ENCODE data around the gene ITIH1. TPM values are rescaled to one million over a fixed set of nuclear protein-coding genes. Genes with fewer than 3 reads are reported as not detected.
"Not testable (repeated sequence)": the region's sequence is repeated elsewhere in the genome, so short reads cannot be mapped to it uniquely, and the experiment has no call there.

Gene ITIH1
- total RNA-seq, 1 donor from 2014 or later = not detected

GRCh38 chr3:52774066-52774713 is 3.2 kb upstream of the ITIH1 start:
- no peak for TF ChIP-seq CTCF (IDR thresholded peaks at IDR 0.05; ENCODE audit: unreplicated experiment)
- no peak for DNase-seq (ENCODE audit: low spot score)
- no peaks in the 10 kb centered on the region for H3K9me3 Mint-ChIP-seq (ENCODE audit: unreplicated experiment)
- H3K4me1 Mint-ChIP-seq (ENCODE audit: unreplicated experiment) = peaks cover 19% of the 10 kb centered on the region
- H3K36me3 Mint-ChIP-seq (ENCODE audit: low read depth, unreplicated experiment) = peaks cover 4% of the 10 kb centered on the region
- H3K27ac Mint-ChIP-seq (ENCODE audit: unreplicated experiment) = no peak overlapping the region
- no peak overlapping the region for H3K4me3 Mint-ChIP-seq (ENCODE audit: unreplicated experiment)
- peaks cover 5% of the 10 kb centered on the region for H3K27me3 Mint-ChIP-seq (ENCODE audit: unreplicated experiment)

- Mint-ChIP-seq H3K27ac (ENCODE audit: unreplicated experiment) (no peak overlapping the region), H3K36me3 (ENCODE audit: low read depth, unreplicated experiment) (peaks cover 4% of the 10 kb centered on the region), H3K9me3 (ENCODE audit: unreplicated experiment) (no peaks in the 10 kb centered on the region), H3K4me3 (ENCODE audit: unreplicated experiment) (no peak overlapping the region), H3K27me3 (ENCODE audit: unreplicated experiment) (peaks cover 5% of the 10 kb centered on the region), H3K4me1 (ENCODE audit: unreplicated experiment) (peaks cover 9% of the 10 kb centered on the region)
- no peak for DNase-seq (ENCODE audit: low spot score)
- TF ChIP-seq CTCF (IDR thresholded peaks at IDR 0.05; ENCODE audit: unreplicated experiment) = no peak
Measured at GRCh38 chr3:52774901-52775864, 2.2 kb upstream of the ITIH1 start.

GRCh38 chr3:52775877-52776276 is 1.5 kb upstream of the ITIH1 start:
- Mint-ChIP-seq H3K9me3 (ENCODE audit: unreplicated experiment) (no peaks in the 10 kb centered on the region), H3K4me3 (ENCODE audit: unreplicated experiment) (no peak overlapping the region), H3K36me3 (ENCODE audit: low read depth, unreplicated experiment) (peaks cover 4% of the 10 kb centered on the region), H3K4me1 (ENCODE audit: unreplicated experiment) (peaks cover 9% of the 10 kb centered on the region), H3K27ac (ENCODE audit: unreplicated experiment) (no peak overlapping the region), H3K27me3 (ENCODE audit: unreplicated experiment) (peaks cover 5% of the 10 kb centered on the region)
- TF ChIP-seq CTCF (IDR thresholded peaks at IDR 0.05; ENCODE audit: unreplicated experiment) = no peak
- DNase-seq (ENCODE audit: low spot score) = no peak

- H3K27ac Mint-ChIP-seq (ENCODE audit: unreplicated experiment); H3K9me3 Mint-ChIP-seq (ENCODE audit: unreplicated experiment); H3K4me3 Mint-ChIP-seq (ENCODE audit: unreplicated experiment); H3K36me3 Mint-ChIP-seq (ENCODE audit: low read depth, unreplicated experiment); H3K27me3 Mint-ChIP-seq (ENCODE audit: unreplicated experiment); H3K4me1 Mint-ChIP-seq (ENCODE audit: unreplicated experiment); DNase-seq (ENCODE audit: low spot score): not testable (repeated sequence)
Measured at GRCh38 chr3:52776486-52776885, 913 bp upstream of the ITIH1 start.

- Mint-ChIP-seq H3K4me3 (ENCODE audit: unreplicated experiment) (no peak overlapping the region), H3K27me3 (ENCODE audit: unreplicated experiment) (peaks cover 5% of the 10 kb centered on the region), H3K27ac (ENCODE audit: unreplicated experiment) (no peak overlapping the region), H3K9me3 (ENCODE audit: unreplicated experiment) (no peaks in the 10 kb centered on the region), H3K4me1 (ENCODE audit: unreplicated experiment) (peaks cover 4% of the 10 kb centered on the region), H3K36me3 (ENCODE audit: low read depth, unreplicated experiment) (peaks cover under 1% of the 10 kb centered on the region)
- TF ChIP-seq CTCF (IDR thresholded peaks at IDR 0.05; ENCODE audit: unreplicated experiment) = no peak
- no peak for DNase-seq (ENCODE audit: low spot score)
Measured at GRCh38 chr3:52777959-52778805, 783 bp downstream of the ITIH1 start.
